HG02840 (cell line): ENCODE results near the gene NFIB.

Experiments
- ATAC-seq: cut with Tn5 transposase; IDR thresholded peaks from one replicate; pipeline ENCODE4 v1.9.1; 2021; ENCODE audit warnings: mild to moderate bottlenecking, moderate library complexity, moderate number of reproducible peaks; ENCODE audit not compliant: unreplicated experiment, low FRiP score

Gene NFIB

DNA sequence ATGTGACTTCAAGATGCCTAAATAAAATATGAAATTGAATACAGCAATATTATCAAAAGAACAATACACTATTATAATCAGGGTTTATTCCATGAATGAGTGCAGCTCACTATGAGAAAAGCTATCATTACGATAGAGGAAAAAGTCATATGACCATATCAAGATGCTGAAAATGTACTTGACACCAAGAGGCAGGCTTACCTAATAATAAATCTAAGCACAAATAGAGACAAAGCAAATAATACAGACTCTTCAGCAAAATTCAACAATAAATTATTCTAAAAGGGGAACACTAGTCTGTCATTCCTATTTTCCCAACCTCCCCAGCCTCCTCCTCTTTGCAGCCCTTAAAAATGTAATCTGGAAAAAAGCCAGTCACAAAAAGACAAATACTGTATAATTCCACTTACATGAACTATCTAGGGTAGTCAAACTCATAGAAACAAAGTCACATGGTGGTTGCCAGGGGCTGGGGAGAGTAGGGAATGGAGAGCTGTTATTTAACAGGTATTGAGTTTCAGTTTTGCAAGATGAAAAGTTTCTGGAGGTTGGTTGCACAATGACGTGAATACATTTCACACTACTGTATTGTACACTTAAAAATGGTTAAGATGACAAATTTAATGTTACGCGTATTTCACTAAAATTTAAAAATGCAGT is 148.4 kb downstream of the NFIB start:
- no peak for ATAC-seq

DNA sequence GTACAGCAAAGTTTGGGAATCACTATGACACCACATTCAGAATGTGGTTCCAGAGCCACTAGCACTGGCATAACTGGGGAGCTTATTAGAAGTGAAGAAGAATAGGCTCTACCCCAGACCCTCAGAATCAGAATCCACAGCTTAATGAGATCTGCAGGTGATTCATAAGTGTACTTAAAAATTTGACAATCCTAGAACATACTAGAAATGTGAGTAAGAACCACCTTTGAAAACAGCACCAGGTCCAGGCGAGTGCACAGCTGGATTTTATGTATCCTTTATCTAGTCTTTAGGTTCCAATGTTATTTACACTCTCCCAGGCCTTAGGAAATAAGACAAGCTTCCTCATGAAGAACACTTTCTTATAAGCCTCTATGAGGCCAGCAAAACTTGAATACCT is 149.0 kb downstream of the NFIB start:
- no peak for ATAC-seq

DNA sequence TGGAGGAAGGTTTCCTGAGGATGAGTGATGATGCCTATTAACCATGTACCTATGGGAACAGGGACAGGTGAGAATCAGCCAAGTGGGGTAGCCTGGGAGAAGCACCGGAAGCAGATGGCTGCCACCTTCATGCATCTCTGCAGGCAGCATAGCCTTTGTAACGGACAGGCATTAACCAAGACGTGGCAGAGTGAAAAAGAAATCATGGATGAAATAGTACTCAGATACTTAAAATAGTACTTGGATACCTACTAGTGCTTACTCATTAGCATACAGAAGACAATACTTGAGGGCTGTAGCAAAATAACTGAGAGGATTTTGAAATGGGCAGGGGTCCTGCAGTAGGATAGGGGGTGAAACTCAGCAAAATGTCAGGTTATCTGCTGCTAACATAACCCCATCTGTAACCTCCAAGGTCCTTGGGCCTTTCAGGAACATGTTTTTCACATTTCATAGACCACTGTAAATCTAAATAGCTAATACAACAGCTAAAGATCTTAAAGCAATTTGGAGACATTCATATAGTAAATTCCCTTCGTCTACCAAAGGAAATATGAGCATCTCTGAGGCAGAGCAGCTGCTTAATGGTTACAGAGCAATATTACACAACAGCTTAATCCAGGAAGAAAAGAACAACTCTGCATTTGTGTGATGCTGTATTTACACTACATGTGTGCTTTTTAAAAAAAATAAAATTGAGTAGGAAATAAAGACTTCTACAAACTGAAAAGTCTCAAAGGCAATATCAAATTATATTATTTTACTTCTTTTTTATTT is 154.3 kb downstream of the NFIB start:
- ATAC-seq = no peak

DNA sequence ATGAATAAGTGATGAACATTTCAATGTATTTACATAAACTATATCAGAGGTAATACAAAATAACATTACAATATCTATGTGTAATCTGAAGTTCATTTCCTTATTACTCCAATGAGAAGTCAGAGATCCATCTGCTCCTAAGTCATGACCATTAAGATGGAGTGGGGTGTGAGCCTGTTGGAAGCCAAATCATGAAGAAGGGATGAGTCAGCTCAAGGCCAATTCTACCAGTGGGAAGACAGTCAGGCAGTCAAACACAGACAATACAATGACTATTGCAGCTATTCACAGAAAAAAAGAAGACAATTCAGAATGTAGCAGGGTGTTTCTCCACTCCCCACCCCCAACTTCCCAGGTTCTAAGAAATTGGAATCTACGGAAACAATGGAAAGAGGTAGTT is 155.0 kb downstream of the NFIB start:
- no peak for ATAC-seq

DNA sequence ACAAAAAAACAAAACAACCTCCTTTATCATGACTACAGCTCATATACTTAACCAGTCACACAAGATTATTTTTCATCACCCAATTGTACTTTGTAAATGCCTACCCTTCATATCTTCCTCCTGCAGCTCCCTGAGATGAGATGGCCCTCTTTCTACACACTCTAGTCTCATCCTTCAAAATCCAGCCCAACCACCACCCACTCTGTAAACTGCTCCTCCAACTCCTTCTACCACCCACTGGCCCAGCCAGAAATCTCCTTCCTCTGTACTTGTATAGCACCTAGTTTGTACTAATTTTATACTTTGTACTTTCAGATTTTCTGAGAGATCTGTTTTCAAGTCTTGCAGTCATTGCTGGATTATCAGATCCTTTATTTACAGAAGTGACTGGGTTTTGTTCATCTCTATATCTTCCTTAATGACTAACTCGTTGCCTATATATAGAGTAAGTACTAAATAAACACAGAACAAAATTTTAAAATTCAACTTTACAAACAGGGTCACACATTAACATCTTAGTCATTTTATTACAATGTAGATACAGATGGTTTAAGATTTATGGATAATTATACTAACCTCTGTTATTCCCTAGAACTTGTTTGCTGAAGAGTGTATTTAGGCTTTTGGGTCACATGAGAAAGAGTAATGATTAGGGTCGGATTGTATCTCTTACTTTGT is 155.7 kb downstream of the NFIB start:
- ATAC-seq = no peak

DNA sequence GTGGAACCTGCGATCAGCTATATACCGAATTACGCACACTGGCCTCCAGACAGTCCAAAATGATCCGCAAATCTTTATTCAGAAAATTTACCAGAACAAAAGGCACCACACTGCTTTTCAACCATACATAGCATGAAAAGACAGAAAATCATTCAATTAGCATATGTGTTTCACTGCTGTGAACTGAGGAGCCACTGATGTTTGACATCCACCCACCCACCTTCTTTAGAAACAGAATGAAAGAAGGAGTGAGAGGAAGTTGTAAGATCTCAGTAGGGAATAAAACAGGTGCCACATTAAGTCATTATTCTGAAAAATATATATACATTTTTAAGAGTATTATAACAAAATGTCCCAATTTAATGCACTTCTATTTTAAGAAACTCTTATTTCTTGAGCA is 156.8 kb downstream of the NFIB start:
- no peak for ATAC-seq

DNA sequence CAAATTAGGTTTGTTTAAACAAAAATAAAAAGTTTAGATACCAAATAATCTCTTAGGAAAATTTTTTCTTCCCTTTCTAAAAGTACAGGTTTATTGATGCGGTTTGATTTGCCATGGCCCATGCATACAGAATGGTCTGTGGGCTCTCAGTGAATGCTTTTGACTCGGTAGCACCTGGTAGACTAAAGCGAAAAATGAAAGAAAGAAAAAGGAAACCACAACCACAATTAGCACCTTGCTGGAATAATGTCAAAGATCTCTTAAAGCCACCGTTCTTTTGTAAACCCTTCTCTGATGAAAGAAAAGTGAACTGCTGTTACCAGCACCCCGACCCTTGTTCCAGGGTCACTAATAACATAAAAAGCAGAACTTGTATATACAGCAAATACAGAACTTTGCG is 157.9 kb downstream of the NFIB start:
- ATAC-seq = peak; percentile 87

DNA sequence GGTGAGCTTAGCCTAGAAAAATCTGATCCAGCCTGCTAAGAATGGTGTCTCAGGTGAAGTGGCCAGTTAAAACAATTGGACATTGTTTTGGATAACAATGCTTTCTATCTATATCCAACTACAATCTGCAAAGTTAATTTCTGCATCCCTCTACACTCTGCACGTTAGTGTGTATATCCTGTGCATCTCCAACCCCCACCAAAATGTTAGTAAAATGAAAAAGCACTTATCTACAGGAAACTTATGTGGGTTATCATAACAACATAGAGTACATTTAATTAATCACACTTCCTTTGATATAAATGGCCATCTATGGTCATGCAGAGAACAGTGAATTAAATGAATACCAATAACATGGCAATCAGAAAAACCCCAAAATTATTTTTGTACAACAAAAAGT is 158.7 kb downstream of the NFIB start:
- no peak for ATAC-seq

DNA sequence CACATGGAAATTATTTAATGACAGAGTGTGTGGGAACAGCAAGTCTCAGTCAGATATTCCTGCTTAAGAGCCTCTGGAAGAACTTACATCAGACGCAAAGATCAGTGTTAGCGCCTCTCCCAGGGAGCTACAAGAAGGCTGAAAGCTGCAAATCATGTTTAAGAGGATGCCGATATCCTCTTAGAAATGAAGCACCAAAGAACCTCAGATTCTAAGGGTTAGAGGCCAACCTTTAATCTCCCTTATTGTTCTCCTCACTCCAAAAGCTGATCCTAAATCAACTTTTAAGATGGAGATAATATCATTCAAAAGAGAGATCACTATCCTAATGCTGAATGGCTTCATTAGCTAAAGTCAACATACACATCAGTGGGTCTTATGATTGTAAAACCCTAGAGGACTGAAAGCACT is 160.6 kb downstream of the NFIB start:
- ATAC-seq = no peak

DNA sequence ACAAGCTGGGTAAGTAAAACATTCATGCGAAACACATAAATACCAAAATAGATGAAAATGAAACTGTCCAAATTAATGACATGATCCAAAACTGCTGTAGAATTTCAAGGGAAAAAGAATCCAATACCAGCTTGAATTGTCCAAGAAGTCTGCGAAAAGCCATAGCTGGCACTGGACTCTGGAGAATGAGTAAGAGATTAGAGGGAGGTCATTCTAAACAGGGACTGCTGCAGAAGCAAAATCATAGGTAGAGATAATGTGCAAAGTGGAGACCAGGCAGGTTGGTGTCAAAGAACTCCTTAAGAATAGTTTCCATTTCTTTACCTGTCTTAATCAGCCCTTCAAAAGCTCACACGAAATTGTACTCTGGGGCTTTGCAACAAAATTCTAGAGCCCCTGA is 162.5 kb downstream of the NFIB start:
- no peak for ATAC-seq

DNA sequence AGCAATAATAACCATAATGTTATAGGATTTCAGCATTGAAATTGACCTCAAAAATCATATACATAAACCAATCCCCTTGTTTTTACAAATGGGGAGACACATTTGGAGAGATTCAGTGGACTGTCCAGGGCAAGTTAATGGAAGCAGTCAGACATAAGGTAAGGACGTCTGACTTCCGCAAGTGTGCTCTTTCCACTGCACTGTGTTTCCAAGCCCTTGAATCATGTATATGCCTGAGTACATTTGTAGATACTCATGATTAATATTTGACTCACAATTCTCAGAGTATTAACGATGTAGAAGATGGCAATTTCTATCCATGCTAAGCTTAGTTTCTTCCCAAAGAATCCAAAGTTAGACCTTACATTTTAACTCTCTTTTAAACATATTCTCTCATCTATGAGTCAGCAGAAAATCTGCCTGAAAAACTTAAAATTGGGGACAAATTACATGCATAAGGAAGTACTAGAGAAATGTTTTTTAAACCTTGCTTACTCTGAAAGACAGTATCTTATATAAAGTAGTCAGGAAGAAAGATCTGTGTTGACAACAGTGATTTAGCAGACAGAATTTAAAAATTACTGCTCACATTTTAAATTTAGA is 165.3 kb downstream of the NFIB start:
- ATAC-seq = no peak

DNA sequence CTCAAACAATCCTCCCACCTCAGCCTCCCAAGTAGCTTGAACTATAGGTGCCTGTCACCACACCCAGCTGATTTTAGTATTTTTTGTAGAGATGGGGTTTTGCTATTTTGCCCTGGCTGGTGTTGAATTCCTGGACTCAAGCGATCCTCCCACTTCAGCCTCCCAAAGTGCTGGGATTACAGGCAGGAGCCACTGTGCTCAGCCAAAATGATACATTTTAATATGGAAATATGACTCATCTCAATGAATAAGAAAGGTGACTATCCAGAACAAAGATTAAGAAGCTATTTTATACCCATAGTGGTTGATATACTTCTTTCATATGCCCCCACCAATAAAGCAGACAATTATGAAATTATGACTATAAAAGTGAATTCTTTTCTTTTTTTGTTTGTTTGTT is 166.2 kb downstream of the NFIB start:
- no peak for ATAC-seq

DNA sequence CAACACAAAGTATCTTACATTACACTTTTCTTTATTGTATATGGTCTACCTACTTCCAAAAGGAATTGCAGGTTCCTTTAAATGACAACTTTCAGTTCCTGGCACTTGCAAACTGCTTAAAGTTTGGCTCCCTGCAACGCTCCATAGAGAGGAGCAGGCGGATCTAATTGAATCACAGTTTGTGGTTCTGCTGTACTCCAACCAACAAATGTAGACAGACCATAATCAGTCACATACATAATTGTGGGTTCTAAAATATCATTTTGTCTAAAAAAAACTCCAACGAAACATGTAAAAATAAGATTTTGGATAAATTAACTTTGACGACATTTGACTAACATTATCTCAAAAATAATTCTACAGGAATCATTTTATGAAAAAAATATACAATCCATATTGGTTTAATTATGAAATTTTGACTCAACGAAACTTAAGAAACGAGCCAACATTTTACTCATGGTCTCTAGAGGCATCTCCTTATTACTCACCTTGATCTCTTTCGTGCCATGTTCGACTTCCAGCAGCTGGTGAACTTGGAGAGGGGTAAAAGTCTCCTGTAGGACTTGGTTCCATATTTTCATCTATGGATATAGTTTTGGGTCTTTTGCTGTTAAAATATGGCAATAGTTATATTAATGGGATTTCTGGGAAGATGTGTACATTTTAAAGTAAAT is 167.6 kb downstream of the NFIB start:
- no peak for ATAC-seq

DNA sequence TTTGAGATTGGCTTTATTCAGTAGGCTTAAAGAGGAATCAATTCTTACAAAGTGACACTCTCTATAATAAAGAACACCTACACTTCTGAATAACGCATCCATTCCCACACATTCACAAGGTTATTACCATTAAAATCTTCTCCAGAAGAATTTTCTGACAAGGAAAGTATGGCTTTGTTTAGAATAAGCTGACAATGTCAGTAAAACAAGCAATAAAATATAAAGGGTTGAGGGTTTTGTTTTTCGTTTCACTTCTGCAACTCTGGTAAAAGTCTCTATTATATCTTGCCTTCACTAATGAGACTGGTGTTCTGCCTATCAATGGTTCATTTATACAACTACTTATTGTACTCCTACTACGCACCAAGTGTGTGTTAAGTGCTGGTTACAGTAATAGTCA is 169.7 kb downstream of the NFIB start:
- no peak for ATAC-seq

DNA sequence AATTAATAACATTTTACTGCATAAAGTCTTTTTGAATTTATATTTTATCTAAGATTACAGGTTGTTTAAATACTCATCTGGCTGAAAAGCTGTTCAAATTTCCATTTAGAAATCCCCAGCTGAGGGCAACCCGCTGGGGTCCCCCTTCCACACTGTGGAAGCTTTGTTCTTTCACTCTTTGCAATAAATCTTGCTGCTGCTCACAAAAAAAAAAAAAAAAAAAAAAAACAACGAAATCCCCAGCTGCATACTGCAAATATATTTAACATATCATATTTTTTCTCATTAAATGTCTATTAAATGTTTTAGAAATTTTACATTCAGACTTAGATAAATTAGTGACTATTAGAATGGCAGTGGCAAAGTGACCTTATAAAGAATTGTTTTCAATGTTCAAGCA is 172.2 kb downstream of the NFIB start:
- ATAC-seq = no peak

DNA sequence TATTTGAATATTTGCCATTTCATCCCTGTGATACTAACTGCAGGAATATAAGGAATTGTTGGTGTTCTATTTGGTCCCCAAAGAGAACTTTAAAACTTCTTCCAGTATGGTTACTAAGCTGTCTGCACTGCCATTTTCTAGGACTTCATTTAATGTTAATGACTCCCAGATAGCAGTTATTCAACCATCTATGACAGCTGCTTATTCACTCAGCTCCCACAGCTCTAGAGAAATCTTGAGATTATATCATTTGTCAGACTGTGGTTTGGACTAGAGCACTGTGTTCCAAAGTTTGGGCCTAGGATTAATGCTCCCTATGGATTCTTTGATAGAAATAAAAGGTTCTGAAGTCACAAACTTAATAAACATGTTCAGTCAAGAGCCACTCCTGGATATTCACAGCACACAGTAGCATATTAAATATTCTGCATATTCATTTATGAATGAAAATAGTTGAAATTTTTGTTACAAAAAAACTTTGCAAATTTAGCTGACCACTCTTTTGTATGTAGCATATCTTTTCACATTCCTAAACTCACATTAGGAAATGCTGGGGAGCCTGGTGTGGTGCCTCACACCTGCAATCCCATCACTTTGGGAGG is 173.7 kb downstream of the NFIB start:
- no peak for ATAC-seq

DNA sequence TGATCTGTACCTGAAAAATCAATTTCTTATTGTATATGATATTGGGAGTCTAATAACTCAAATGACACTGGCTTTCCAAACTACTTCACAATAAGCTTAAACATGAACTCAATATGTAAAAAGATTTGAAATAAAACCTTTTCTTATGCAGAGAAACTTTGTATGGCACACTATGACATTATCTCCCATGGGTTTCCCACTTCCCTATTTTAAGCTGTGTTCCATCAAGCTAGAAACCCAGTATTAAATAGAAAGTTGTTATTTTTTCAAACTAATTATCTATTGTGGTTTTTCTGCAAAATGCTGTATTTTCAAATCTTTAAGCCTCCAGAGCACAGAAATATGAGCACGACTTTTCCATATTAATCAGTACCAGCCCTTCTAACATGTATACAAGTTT is 174.7 kb downstream of the NFIB start:
- no peak for ATAC-seq

DNA sequence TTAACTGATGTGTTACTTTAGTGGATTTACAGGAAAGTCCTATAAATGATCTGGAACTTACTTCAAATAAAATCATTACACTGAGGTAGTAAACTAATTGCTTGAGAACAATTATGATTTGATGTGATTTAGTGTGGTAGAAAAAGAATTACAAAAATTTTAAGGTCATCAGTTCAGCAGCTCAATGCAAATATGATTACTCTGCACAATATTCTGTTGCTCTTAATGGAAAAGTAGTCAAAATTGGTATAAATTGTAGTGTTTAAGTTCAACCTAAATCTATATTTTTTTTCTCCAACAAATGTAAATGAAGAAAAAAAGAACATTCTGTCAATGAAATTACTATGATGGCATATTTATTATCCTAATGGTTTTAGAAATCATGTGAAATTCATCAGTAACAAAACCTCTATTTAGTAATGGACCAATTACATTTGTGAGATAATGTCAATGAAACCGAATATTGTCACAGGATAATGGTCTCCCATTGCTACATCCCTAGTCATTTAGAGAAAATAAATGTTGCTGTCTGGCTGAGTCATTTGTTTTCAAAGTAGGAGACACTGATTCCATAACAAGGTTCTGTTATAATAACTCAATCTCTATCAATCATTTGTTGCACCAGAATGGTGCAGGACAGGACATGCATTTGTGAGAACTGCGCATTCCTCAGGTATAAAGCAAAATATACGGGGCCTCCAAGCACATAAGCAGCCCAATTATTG is 177.1 kb downstream of the NFIB start:
- ATAC-seq = no peak

DNA sequence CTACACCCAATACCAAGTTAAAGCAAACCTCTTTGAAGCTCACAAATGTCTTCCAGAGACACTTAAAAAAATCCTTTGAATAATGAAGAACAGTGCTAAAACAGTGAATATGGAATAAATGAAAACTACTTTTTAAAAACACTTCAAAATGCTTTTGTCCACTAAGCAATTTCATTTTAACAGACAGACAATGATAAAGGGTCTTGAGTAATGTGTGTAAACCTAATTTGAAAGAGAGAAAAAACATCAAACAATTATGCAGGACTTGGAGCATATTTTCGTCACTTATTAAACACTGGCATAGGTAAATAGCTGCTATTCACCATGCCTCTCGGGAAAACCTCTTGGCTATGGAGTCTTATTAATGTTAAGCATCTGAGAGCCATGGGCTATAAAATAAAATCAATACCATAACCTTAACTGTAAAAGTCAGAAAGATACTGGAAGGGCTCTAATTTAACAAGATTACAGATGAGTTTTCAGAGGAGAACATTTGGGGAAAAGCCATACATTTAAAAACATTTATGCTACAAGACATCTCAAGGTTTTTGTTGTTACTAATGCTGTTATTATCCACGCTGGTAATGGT is 177.8 kb downstream of the NFIB start:
- ATAC-seq = no peak
